GM23338 (cell line): ENCODE data around the gene GLI3. TPM values are rescaled to one million over a fixed set of nuclear protein-coding genes. Genes with fewer than 3 reads are reported as not detected.

ENCODE experiments used
- ATAC-seq: fragments of 200-7000 bp; cut with Tn5 transposase; 3 replicates; pipeline ENCODE4 v1.9.1; 2020
- DNase-seq: peaks from one replicate; pipeline ENCODE4 v3.0.0-alpha.2; 2015; ENCODE audit warnings: low spot score
- H2AFZ ChIP-seq: fragments of 200-600 bp; sonication (generic); 2 replicates; pipeline ENCODE4 v1.8.0; 2016; ENCODE audit warnings: antibody characterized with exemption, mild to moderate bottlenecking, moderate library complexity
- H3F3A ChIP-seq: fragments of 200-600 bp; sonication (generic); replicated peaks from 2 replicates; pipeline ENCODE4 v1.8.0; 2017; ENCODE audit warnings: antibody characterized with exemption, mixed run types, low read depth
- H3K27ac ChIP-seq: fragments of 200-600 bp; sonication (generic); 2 replicates; pipeline ENCODE4 v1.6.1; 2016; ENCODE audit warnings: low read depth
- H3K27me3 ChIP-seq: fragments of 200-600 bp; sonication (generic); 2 replicates; pipeline ENCODE4 v1.8.0; 2016; ENCODE audit warnings: mild to moderate bottlenecking, mixed run types, moderate library complexity; ENCODE audit not compliant: insufficient read depth
- H3K36me3 ChIP-seq: fragments of 200-600 bp; sonication (generic); 2 replicates; pipeline ENCODE4 v1.8.0; 2016; ENCODE audit warnings: mild to moderate bottlenecking; ENCODE audit not compliant: insufficient read depth
- H3K4me1 ChIP-seq: fragments of 200-600 bp; sonication (generic); 2 replicates; pipeline ENCODE4 v1.8.0; 2016; ENCODE audit warnings: mild to moderate bottlenecking, moderate library complexity; ENCODE audit not compliant: insufficient read depth
- H3K4me2 ChIP-seq: fragments of 200-600 bp; sonication (generic); 2 replicates; pipeline ENCODE4 v1.7.1; 2017; ENCODE audit warnings: mixed run types
- H3K4me3 ChIP-seq: fragments of 200-600 bp; sonication (generic); 2 replicates; pipeline ENCODE4 v1.6.1; 2016; ENCODE audit warnings: mixed run types
- H3K79me2 ChIP-seq: fragments of 200-600 bp; sonication (generic); replicated peaks from 2 replicates; pipeline ENCODE4 v1.8.0; 2017; ENCODE audit warnings: mild to moderate bottlenecking; ENCODE audit not compliant: insufficient read depth
- H3K9me2 ChIP-seq: fragments of 200-600 bp; sonication (generic); 2 replicates; pipeline ENCODE4 v1.8.0; 2017; ENCODE audit not compliant: insufficient read depth
- H4K20me1 ChIP-seq: fragments of 200-600 bp; sonication (generic); replicated peaks from 2 replicates; pipeline ENCODE4 v1.8.0; 2017; ENCODE audit warnings: mild to moderate bottlenecking; ENCODE audit not compliant: insufficient read depth
- H3K27ac Mint-ChIP-seq: 2 replicates; pipeline ENCODE4 v1.8.0; 2020; ENCODE audit warnings: inconsistent platforms, mild to moderate bottlenecking, moderate library complexity, mixed read lengths
- H3K27me3 Mint-ChIP-seq: 3 replicates; pipeline ENCODE4 v1.8.0; 2022; ENCODE audit warnings: low read depth, mild to moderate bottlenecking, moderate library complexity, mixed read lengths, inconsistent platforms; ENCODE audit not compliant: insufficient read depth, poor library complexity
- H3K36me3 Mint-ChIP-seq: 3 replicates; pipeline ENCODE4 v1.8.0; 2021; ENCODE audit warnings: low read depth, mild to moderate bottlenecking, inconsistent platforms, moderate library complexity, mixed read lengths
- H3K4me1 Mint-ChIP-seq: 3 replicates; pipeline ENCODE4 v1.8.0; 2020; ENCODE audit warnings: mild to moderate bottlenecking, inconsistent platforms, mixed read lengths
- H3K4me3 Mint-ChIP-seq: 3 replicates; pipeline ENCODE4 v1.8.0; 2021; ENCODE audit warnings: moderate library complexity, mild to moderate bottlenecking, inconsistent platforms, mixed read lengths
- H3K9me3 Mint-ChIP-seq: 3 replicates; pipeline ENCODE4 v1.8.0; 2020; ENCODE audit warnings: moderate library complexity, mild to moderate bottlenecking, inconsistent platforms, mixed read lengths
- ETS1 ChIP-seq: IDR thresholded peaks from 2 replicates; pipeline ENCODE4 v1.6.1; 2016; ENCODE audit warnings: antibody characterized with exemption
- EZH2phosphoT487 ChIP-seq: fragments of 200-600 bp; sonication (generic); IDR thresholded peaks from one replicate; pipeline ENCODE4 v1.8.1; 2018; ENCODE audit warnings: antibody characterized with exemption; ENCODE audit not compliant: unreplicated experiment
- JUNB ChIP-seq: IDR thresholded peaks from one replicate; pipeline ENCODE4 v1.6.1; 2016; ENCODE audit warnings: antibody characterized with exemption; ENCODE audit not compliant: unreplicated experiment
- POLR2AphosphoS5 ChIP-seq: IDR thresholded peaks from 2 replicates; pipeline ENCODE4 v1.6.1; 2016; ENCODE audit warnings: antibody characterized with exemption, low read depth
- REST ChIP-seq: IDR thresholded peaks from one replicate; pipeline ENCODE4 v1.6.1; 2018; ENCODE audit warnings: antibody characterized with exemption; ENCODE audit not compliant: unreplicated experiment
- ZNF114 ChIP-seq: fragments of 250-450 bp; sonication (Bioruptor Pico); IDR thresholded peaks from 2 replicates; pipeline ENCODE4 v1.5.0; 2020; ENCODE audit warnings: mild to moderate bottlenecking, moderate library complexity
- polyA plus RNA-seq: library from polyadenylated mRNA; unstranded; fragments of >200 nt; fragmentation: Nextera tagmentation; extraction: Ambion mirVana; gene quantifications from 2 replicates; pipeline ENCODE4 v1.2.1, GENCODE V29; 2016
- total RNA-seq: library from RNA; depleted of rRNA; stranded (reverse); fragments of >200 nt; shearing (Covaris generic); gene quantifications from 2 replicates; pipeline ENCODE4 v1.2.3, GENCODE V29; 2014
- TF ChIP-seq, protein P1 (sequence below): fragments of 250-450 bp; sonication (Bioruptor Pico); IDR thresholded peaks from 2 replicates; pipeline ENCODE4 v1.5.0; 2020; ENCODE audit warnings: mild to moderate bottlenecking, moderate library complexity
- TF ChIP-seq, protein P2 (sequence below), 2 experiments: fragments of 200-600 bp in 1 of 2; sonication (generic) in 1 of 2; conservative IDR thresholded peaks; 2 replicates each; pipeline versions ENCODE4 v1.5.1 to v1.6.1; 2016 to 2017; ENCODE audit warnings: antibody characterized with exemption in 2 of 2, low read depth in 2 of 2, mild to moderate bottlenecking in 2 of 2, moderate library complexity in 1 of 2

GLI3 gene
- total and polyA plus RNA-seq, 2 experiments from 2014 or later = 16.1 to 17.9 TPM

- TF ChIP-seq, protein P1, sequence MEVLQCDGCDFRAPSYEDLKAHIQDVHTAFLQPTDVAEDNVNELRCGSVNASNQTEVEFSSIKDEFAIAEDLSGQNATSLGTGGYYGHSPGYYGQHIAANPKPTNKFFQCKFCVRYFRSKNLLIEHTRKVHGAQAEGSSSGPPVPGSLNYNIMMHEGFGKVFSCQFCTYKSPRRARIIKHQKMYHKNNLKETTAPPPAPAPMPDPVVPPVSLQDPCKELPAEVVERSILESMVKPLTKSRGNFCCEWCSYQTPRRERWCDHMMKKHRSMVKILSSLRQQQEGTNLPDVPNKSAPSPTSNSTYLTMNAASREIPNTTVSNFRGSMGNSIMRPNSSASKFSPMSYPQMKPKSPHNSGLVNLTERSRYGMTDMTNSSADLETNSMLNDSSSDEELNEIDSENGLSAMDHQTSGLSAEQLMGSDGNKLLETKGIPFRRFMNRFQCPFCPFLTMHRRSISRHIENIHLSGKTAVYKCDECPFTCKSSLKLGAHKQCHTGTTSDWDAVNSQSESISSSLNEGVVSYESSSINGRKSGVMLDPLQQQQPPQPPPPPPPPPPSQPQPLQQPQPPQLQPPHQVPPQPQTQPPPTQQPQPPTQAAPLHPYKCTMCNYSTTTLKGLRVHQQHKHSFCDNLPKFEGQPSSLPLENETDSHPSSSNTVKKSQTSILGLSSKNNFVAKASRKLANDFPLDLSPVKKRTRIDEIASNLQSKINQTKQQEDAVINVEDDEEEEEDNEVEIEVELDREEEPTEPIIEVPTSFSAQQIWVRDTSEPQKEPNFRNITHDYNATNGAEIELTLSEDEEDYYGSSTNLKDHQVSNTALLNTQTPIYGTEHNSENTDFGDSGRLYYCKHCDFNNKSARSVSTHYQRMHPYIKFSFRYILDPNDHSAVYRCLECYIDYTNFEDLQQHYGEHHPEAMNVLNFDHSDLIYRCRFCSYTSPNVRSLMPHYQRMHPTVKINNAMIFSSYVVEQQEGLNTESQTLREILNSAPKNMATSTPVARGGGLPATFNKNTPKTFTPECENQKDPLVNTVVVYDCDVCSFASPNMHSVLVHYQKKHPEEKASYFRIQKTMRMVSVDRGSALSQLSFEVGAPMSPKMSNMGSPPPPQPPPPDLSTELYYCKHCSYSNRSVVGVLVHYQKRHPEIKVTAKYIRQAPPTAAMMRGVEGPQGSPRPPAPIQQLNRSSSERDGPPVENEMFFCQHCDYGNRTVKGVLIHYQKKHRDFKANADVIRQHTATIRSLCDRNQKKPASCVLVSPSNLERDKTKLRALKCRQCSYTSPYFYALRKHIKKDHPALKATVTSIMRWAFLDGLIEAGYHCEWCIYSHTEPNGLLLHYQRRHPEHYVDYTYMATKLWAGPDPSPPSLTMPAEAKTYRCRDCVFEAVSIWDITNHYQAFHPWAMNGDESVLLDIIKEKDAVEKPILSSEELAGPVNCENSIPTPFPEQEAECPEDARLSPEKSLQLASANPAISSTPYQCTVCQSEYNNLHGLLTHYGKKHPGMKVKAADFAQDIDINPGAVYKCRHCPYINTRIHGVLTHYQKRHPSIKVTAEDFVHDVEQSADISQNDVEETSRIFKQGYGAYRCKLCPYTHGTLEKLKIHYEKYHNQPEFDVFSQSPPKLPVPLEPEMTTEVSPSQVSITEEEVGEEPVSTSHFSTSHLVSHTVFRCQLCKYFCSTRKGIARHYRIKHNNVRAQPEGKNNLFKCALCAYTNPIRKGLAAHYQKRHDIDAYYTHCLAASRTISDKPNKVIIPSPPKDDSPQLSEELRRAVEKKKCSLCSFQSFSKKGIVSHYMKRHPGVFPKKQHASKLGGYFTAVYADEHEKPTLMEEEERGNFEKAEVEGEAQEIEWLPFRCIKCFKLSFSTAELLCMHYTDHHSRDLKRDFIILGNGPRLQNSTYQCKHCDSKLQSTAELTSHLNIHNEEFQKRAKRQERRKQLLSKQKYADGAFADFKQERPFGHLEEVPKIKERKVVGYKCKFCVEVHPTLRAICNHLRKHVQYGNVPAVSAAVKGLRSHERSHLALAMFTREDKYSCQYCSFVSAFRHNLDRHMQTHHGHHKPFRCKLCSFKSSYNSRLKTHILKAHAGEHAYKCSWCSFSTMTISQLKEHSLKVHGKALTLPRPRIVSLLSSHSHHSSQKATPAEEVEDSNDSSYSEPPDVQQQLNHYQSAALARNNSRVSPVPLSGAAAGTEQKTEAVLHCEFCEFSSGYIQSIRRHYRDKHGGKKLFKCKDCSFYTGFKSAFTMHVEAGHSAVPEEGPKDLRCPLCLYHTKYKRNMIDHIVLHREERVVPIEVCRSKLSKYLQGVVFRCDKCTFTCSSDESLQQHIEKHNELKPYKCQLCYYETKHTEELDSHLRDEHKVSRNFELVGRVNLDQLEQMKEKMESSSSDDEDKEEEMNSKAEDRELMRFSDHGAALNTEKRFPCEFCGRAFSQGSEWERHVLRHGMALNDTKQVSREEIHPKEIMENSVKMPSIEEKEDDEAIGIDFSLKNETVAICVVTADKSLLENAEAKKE = no peak
- TF ChIP-seq JUNB = no peak
- no peak for TF ChIP-seq POLR2AphosphoS5
- TF ChIP-seq ZNF114 (CRISPR knock-in tag) = no peak
- TF ChIP-seq REST = no peak
Observed at GRCh38 chr7:42133321-42133720, 103.7 kb downstream of the GLI3 start (continued).

GRCh38 chr7:42128703-42129102 lies 108.3 kb downstream of the GLI3 start:
- Histone ChIP-seq H3K4me2 (no peak overlapping the region), H4K20me1 (no peaks in the 10 kb centered on the region), H3F3A (no peaks in the 10 kb centered on the region), H3K36me3 (no peaks in the 10 kb centered on the region), H3K9me2 (no peaks in the 10 kb centered on the region), H3K4me1 (no peaks in the 10 kb centered on the region), H3K4me3 (no peak overlapping the region), H3K27me3 (no peaks in the 10 kb centered on the region), H3K79me2 (peaks cover 9% of the 10 kb centered on the region), H3K27ac (no peak overlapping the region), H2AFZ (no peak overlapping the region)
- Mint-ChIP-seq H3K27me3 (no peaks in the 10 kb centered on the region), H3K4me3 (no peak overlapping the region), H3K36me3 (peaks cover 6% of the 10 kb centered on the region; the same call in 2 of the 3 replicates), H3K4me1 (peaks cover 12% of the 10 kb centered on the region; the same call in 2 of the 3 replicates), H3K27ac (no peak overlapping the region), H3K9me3 (no peaks in the 10 kb centered on the region; the same call in 2 of the 3 replicates)
- no peak for TF ChIP-seq REST
- TF ChIP-seq, protein P2, sequence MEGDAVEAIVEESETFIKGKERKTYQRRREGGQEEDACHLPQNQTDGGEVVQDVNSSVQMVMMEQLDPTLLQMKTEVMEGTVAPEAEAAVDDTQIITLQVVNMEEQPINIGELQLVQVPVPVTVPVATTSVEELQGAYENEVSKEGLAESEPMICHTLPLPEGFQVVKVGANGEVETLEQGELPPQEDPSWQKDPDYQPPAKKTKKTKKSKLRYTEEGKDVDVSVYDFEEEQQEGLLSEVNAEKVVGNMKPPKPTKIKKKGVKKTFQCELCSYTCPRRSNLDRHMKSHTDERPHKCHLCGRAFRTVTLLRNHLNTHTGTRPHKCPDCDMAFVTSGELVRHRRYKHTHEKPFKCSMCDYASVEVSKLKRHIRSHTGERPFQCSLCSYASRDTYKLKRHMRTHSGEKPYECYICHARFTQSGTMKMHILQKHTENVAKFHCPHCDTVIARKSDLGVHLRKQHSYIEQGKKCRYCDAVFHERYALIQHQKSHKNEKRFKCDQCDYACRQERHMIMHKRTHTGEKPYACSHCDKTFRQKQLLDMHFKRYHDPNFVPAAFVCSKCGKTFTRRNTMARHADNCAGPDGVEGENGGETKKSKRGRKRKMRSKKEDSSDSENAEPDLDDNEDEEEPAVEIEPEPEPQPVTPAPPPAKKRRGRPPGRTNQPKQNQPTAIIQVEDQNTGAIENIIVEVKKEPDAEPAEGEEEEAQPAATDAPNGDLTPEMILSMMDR (conservative IDR thresholded peaks at IDR 0.05; ENCODE audit: low read depth in 2 of 2) = peak; percentile 55 to 74
- TF ChIP-seq EZH2phosphoT487 = no peak
- no peak for TF ChIP-seq ETS1
- TF ChIP-seq POLR2AphosphoS5 = no peak
- ATAC-seq (peak; percentile 45), DNase-seq (peak; percentile 45)
